ENCODE measurements around the gene TXK.

TXK gene

DNA sequence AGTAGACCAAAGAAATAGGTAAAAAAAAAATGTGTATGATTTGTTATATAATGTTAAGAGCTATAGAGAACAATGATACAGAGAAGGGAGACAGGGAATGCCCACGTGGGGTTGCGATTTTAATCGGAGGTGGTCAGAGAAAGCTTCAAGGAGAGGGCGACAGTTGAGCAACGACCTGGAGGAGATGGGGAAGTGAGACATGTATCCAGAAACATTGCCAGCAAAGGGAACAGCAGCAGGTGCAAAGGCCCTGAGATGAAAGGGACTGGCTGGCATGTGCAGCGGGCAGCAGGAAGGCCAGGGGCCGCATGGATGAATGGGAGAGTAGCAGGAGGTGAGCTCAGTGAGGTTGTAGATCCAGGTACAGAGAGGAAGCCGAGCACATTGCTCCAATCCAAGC is 84.6 kb downstream of the TXK start:
- no peak overlapping the region for H3K4me3 ChIP-seq (ENCODE audit: low read depth, low read length)
- no peak for TF ChIP-seq MYC (IDR thresholded peaks at IDR 0.05; ENCODE audit: low read depth, low read length)
- no peak for TF ChIP-seq CTCF (IDR thresholded peaks at IDR 0.05; ENCODE audit: low read depth, low read length)
- no peak for TF ChIP-seq MAX (IDR thresholded peaks at IDR 0.05; ENCODE audit: low read depth, low read length)
- DNase-seq (ENCODE audit: low read depth): no peak

GRCh38 chr4:48047896-48048295 is 86.2 kb downstream of the TXK start:
- no peak for DNase-seq (ENCODE audit: low read depth)
- TF ChIP-seq MAX (IDR thresholded peaks at IDR 0.05; ENCODE audit: low read depth, low read length) (no peak), MYC (IDR thresholded peaks at IDR 0.05; ENCODE audit: low read depth, low read length) (no peak), CTCF (IDR thresholded peaks at IDR 0.05; ENCODE audit: low read depth, low read length) (no peak), POLR2A (IDR thresholded peaks at IDR 0.05; ENCODE audit: extremely low read depth, insufficient read length) (no peak)
- H3K4me3 ChIP-seq (ENCODE audit: low read depth, low read length): no peak overlapping the region

DNA sequence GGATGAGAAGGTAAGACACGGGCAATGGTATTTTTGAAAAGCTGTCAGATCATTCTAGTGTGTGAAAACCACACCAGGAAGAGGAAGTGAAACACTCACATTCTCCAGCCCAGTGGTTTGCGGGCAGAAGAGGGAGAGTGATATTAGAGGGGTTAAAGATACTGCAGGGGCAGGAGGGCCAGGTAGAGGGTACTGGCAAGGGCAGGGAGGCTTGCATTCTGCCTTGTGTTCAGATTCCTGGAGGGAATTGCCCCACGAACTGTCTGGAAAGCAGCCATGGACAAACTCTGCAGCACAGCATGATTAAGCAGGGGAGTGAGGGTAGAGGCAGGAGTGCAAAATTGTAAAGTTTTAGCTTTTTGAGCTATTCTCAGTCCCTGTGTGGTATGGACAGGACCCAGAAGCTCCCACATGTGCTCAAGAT is 86.6 kb downstream of the TXK start:
- H3K4me3 ChIP-seq (ENCODE audit: low read depth, low read length): no peak overlapping the region
- TF ChIP-seq POLR2A (IDR thresholded peaks at IDR 0.05; ENCODE audit: extremely low read depth, insufficient read length) (no peak), CTCF (IDR thresholded peaks at IDR 0.05; ENCODE audit: low read depth, low read length) (no peak), MAX (IDR thresholded peaks at IDR 0.05; ENCODE audit: low read depth, low read length) (no peak), MYC (IDR thresholded peaks at IDR 0.05; ENCODE audit: low read depth, low read length) (no peak)
- DNase-seq (ENCODE audit: low read depth): peak; percentile 83

DNA sequence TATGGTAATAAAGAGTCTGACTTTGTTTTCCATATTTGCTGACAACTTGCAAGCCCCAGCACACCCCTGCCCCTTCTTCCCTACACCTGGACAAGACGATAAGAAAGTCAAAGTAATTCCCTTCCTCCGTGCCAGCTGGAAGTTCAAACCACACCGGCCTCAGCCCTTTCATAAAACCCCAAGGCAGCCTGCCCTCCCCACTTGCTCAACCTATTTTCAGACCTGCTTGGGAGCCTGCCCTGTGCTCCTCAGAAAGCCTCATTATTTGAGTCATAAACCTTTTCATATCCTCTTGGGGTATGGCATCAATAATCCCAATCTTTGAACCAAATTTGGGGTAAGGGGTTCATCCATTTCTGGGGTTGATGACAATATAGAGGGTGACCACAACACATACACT is 88.0 kb downstream of the TXK start:
- H3K4me3 ChIP-seq (ENCODE audit: low read depth, low read length): no peak overlapping the region
- peak; percentile 39 for DNase-seq (ENCODE audit: low read depth)
- TF ChIP-seq POLR2A (IDR thresholded peaks at IDR 0.05; ENCODE audit: extremely low read depth, insufficient read length): no peak
- no peak for TF ChIP-seq MAX (IDR thresholded peaks at IDR 0.05; ENCODE audit: low read depth, low read length)
- TF ChIP-seq MYC (IDR thresholded peaks at IDR 0.05; ENCODE audit: low read depth, low read length): no peak
- TF ChIP-seq CTCF (IDR thresholded peaks at IDR 0.05; ENCODE audit: low read depth, low read length): no peak

GRCh38 chr4:48044298-48044697 is 89.8 kb downstream of the TXK start:
- no peak for DNase-seq (ENCODE audit: low read depth)
- no peak overlapping the region for H3K4me3 ChIP-seq (ENCODE audit: low read depth, low read length)
- TF ChIP-seq POLR2A (IDR thresholded peaks at IDR 0.05; ENCODE audit: extremely low read depth, insufficient read length) (no peak), MAX (IDR thresholded peaks at IDR 0.05; ENCODE audit: low read depth, low read length) (no peak), CTCF (IDR thresholded peaks at IDR 0.05; ENCODE audit: low read depth, low read length) (no peak), MYC (IDR thresholded peaks at IDR 0.05; ENCODE audit: low read depth, low read length) (no peak)

DNA sequence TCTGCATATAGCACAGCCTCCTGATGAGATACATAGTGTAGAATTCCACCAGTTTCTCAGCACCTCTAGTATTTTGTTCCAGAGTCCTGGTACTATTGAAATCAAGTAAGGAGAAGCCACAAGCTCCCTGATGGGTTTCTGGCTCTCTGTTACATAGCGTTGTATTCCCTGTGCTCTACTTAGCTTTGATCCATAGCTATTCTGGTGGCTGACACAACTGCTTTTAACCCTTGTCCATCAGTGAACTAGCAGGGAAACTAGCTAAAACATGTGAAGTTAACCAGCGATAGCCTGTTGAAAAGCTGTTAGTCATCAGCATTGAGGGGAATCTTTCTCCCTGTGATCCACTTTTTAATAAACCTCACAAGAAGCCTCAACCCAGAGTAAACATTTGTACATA is 90.5 kb downstream of the TXK start:
- DNase-seq (ENCODE audit: low read depth): no peak
- no peak overlapping the region for H3K4me3 ChIP-seq (ENCODE audit: low read depth, low read length)
- no peak for TF ChIP-seq CTCF (IDR thresholded peaks at IDR 0.05; ENCODE audit: low read depth, low read length)
- TF ChIP-seq MYC (IDR thresholded peaks at IDR 0.05; ENCODE audit: low read depth, low read length): no peak
- no peak for TF ChIP-seq MAX (IDR thresholded peaks at IDR 0.05; ENCODE audit: low read depth, low read length)
- TF ChIP-seq POLR2A (IDR thresholded peaks at IDR 0.05; ENCODE audit: extremely low read depth, insufficient read length): no peak
